Measurements from ENCODE around the gene PRR33.
"Not testable (repeated sequence)": the region's sequence is repeated elsewhere in the genome, so short reads cannot be mapped to it uniquely, and the experiment has no call there.

PRR33 gene

DNA sequence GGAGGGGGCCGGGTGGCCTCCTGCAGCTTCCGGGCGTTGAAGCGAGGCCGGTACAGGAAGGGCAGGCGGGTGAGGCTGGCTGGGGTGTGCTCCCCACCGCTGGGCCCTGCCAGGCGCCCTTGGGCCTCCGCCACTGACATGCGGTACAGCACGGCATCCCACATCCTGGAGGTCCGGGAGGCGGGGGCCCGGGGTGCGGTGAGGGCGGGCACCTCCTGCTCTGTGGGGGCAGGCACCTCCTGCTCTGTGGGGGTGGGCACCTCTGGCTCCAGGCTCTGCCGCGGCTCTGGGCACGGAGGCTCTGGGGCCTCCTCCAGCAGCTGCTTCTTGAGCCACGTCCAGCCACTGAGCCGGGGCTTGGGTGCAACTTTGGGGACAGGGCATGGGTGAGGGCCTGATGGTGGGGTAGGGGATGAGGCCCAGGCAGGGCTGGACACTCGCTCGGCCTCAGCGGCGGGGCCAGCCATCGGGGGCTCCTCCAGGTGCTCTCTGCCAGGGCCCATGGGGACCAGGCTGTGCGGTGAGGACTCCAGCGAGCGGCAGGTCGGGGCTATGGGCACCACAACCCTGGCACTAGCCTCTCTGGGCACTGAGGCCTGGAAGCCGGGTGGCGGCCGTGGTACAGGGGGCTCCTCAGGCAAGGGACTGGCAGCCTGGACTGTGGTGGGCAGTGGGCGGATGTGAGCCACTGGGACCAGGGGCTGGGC is 2.3 kb downstream of the PRR33 start:
- DNase-seq (ENCODE audit: low read depth) = peak; percentile 61

- no peak for DNase-seq (ENCODE audit: low read depth)
Observed at GRCh38 chr11:1888811-1889210, 2.9 kb downstream of the PRR33 start.

GRCh38 chr11:1888347-1888753 is 3.3 kb downstream of the PRR33 start:
- DNase-seq (ENCODE audit: low read depth) = no peak

DNA sequence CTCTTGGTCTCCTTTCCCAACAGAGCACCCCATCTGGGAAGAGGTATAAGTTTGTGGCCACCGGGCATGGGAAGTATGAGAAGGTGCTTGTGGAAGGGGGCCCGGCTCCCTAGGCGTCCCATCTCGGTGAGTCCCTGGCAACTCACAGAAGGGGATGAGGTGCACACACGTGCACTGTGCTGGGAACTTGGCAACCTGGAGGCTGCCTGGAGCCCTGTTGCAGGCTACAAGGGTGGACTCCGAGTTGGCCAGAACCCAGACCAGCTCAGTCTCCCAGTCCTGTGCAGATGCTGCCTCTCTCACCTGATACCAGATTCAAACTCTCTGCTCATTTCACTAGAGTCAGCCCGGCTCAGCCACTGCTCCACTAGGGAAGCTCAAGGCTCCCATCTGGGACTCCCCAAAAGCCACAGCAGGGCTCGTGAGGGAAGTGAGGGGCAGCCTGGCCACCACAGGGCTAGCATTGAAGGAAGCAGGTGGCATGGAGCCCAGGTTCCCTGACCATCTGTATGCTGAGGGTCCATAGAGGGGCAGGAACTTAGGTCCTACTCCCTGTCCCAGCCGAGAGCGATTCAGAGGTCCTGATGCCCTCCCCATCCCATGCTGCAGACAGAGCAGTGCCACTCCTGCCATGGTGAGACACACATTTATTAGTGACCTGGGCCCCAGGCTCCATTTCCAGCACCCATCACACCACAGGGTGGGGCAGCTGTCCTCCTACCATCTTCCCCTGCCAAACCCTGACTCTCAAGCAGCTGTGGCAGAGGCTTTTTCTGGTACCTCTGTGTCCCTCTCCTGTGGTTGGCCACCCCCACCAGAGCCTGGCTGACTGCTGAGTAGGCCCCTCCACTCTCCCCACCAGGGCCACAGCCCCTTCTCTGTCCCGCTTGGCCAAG is 4.0 kb downstream of the PRR33 start:
- DNase-seq (ENCODE audit: low read depth) = no peak

DNA sequence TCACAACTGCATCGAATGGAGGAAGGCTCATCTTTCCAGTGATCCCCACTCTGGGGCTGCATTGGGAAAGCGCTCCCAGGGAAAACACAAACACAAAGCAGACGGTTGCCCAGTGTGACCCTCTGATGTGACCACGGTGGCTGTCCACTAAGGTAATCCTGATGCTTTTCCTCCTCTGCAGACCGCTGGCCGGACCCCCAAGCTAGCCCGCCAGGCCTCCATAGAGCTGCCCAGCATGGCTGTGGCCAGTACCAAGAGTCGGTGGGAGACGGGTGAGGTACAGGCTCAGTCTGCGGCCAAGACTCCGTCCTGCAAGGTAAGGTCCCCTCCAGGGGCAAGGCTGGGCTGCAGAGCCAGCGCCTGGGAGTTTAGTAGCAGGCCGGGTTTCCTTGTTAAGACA is 5.1 kb downstream of the PRR33 start:
- DNase-seq (ENCODE audit: low read depth) = not testable (repeated sequence)

DNA sequence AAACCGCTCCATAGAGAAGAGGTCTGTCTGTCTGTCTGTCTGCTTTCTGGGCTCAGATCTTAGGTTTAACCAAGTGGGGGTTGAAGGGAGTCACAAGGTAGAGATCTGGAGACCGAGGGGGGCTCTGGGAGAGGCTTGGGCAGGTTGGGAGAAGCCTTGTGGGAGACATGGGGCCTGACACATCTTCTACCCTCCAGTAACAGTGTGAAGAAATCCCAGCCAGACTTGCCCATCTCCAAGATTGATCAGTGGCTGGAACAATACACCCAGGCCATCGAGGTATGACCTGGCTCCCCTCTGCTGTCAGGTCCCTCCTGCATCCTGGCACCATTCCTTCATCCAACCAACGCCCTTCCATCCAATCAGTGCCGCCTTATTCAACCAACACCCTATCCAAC is 7.4 kb downstream of the PRR33 start:
- DNase-seq (ENCODE audit: low read depth) = no peak

DNA sequence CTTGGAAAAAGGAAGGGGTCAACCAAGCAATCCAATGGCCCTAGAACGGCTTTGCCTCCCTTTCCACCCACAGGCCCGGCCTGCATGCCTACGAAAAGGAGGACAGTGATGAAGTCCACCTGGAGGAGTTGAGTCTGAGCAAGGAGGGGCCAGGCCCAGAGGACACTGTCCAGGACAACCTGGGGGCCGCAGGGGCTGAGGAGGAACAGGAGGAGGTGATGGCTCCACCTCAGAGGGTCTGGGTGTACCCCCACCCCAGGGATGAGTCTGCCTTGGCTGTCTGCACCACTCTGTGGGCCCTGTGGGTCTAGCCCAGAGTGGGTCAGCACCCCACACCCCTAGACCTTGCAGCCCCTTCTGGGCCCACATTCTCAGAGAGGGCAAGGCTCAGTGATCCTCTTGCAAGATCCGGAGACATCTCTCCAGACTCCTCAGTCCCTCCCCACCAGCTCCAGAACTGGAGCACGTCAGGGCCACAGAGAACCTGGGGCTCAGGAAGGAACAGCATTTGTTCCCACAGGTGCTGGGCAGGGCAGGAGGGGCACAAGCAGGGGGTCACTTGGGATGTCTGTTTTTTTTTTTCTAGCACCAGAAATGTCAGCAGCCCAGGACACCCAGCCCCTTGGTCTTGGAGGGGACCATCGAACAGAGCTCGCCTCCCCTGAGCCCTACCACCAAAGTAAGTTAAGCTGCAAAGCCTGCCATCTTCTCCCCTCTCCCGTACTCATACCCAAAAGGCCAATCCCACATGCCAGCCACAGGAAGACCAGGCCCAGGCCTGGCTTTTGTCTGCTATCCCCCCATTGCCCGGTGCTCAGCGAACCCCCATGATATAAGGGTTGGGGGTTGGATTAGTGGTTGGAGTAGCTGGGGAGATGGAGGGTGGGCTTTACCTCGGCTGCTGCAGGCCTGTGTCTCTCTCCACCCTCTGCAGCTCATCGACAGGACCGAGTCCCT is 8.1 kb downstream of the PRR33 start:
- no peak for DNase-seq (ENCODE audit: low read depth)

GRCh38 chr11:1882265-1883238 is 9.1 kb downstream of the PRR33 start:
- peak; percentile 71 for DNase-seq (ENCODE audit: low read depth)

DNA sequence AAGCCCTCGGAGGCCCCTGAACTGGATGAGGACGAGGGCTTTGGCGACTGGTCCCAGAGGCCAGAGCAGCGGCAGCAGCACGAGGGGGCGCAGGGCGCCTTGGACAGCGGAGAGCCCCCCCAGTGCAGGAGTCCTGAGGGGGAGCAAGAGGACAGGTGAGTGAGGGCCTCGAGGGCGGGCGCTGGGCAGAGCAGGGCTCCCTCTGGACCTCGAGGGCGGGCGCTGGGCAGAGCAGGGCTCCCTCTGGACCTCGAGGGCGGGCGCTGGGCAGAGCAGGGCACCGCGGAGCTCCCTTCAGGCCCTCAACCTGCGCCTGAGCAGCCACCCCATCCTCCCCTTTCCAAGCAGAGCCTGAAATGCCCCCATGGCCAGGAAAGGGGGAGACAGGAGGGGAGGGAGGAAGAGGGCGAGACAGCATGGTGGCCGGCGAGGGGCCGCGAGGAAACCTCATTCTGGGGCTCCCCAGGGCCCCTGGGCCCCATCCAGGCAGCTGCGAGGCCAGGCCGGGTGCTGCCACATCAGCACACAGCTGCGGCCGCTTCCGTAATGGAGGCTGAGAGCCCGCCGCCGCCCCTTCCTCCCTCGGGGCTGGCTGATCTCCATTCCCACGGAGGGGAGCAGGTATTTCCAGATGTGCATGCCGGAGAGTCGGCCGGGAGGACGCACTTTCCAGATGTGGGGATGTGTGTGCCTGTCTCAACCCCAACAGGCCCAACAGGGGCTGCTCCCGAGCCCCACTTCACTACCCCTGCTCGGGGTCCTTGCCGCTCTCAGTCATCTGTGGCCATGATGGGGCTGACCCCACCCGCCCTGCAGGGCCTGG is 10.0 kb downstream of the PRR33 start:
- no peak for DNase-seq (ENCODE audit: low read depth)

GRCh38 chr11:1880746-1881441 is 10.8 kb downstream of the PRR33 start:
- no peak for DNase-seq (ENCODE audit: low read depth)

GRCh38 chr11:1879941-1880720 is 11.6 kb downstream of the PRR33 start:
- no peak for DNase-seq (ENCODE audit: low read depth)

DNA sequence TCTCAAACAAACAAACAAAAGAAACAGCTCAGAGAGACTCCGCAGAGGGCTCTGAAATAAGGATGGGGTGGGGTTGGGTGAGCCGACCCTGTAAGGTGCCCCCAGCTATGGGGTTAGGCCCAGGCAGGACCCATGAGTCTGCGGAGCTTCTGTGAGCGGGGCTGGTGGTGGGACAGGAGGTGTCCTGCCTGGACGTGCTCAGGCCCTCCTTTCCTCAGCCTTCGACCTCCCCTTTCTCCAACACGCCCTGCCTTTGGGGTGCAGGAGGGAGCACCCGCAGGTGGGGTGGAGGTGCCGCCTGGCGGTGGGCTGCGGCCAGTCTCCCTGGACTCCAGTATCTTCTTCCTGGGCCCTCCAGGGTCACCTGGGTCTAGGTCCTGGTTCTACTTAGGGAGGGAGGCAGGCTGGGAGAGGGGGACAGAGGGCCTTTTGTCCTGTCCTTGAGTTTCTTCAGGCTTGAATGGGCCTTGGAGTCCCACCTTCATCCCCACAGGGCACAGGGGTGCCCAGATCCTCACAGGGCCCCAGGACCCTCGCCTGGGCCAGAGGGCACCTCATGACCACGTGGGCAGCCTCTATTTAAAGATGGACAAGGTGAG is 12.3 kb downstream of the PRR33 start:
- no peak for DNase-seq (ENCODE audit: low read depth)

DNA sequence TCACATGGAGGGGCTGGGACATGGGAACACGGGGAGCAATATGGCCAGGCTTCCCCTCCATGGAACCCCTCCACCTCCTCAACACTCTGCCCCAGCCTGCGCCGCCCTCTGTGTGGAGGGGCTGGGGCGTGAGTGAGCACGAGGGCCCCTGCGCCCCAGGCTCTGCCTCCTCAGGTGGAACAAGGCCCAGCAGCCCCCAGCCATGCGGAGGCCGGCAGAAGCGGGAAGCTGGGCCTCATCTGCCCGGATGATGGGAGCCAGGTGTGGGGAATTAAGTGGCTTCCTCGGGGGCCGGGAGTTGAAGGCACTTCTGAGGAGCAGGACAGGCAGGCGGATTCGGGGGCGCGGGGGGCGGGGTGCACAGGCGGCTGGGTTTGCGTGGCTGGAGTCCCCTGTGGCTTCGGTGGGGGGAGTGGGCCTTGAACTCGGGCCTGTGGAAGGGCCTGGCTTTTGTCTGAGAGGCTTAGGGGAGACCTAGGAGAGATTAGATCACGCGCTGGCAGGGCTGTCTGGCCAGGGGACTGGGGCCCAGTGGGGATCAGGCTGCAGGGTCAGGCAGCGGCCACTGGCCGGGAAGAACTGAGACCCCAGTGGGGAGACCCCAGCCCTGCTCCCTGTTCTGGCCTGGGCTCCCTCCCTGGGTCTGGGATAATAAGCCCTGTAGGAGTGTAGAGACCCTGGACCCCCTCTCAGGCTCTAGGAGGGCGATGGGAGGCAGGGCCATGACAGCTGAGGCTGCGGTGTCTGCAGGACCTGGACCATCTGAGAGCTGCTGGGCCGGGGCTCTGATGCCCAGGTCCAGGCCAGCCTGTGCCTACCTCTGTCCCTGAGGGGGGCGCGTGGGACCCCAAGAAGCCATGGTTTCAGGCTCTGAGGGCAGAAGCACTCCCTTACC is 13.3 kb downstream of the PRR33 start:
- no peak for DNase-seq (ENCODE audit: low read depth)

- no peak for DNase-seq (ENCODE audit: low read depth)
Observed at GRCh38 chr11:1877211-1878136, 14.2 kb downstream of the PRR33 start.

- DNase-seq (ENCODE audit: low read depth) = no peak
Observed at GRCh38 chr11:1876361-1877063, 15.2 kb downstream of the PRR33 start.
